SK-N-SH (cell line): Measurements from ENCODE around the gene TMSB15A. TPM values are rescaled to one million over a fixed set of nuclear protein-coding genes. Genes with fewer than 3 reads are reported as not detected.
"Not testable (repeated sequence)": the region's sequence is repeated elsewhere in the genome, so short reads cannot be mapped to it uniquely, and the experiment has no call there.

ENCODE experiments used
- CTCF ChIA-PET: fragments of 300-600, 350-600 bp; formaldehyde crosslinking; extraction: SDS; loops from one replicate; lab custom pipeline; 2021; lab: Yijun Ruan, JAX
- POLR2A ChIA-PET: fragments of 350-600 bp; sonication (Branson Sonifier 250); formaldehyde crosslinking; extraction: SDS; loops from one replicate; lab custom pipeline; 2020; ENCODE audit warnings: antibody characterized with exemption, inconsistent platforms; lab: Yijun Ruan, JAX
- DNase-seq: peaks from one replicate; pipeline ENCODE4 v3.0.0; 2012
- H2AFZ ChIP-seq: fragments of 200-600 bp; sonication (generic); 2 replicates; pipeline ENCODE4 v1.8.1; 2016; ENCODE audit warnings: antibody characterized with exemption, mild to moderate bottlenecking, low read depth
- H3F3A ChIP-seq: fragments of 200-600 bp; sonication (generic); replicated peaks from 2 replicates; pipeline ENCODE3; 2016; ENCODE audit warnings: antibody characterized with exemption, mild to moderate bottlenecking; ENCODE audit not compliant: insufficient read depth
- H3K27ac ChIP-seq, 2 experiments: fragments of 200-500 bp in 1 of 2; fragments of 200-600 bp in 1 of 2; sonication (Bioruptor generic) in 1 of 2; sonication (generic), shearing (Covaris generic) in 1 of 2; 2 replicates each; pipeline versions ENCODE4 v1.5.1 to v1.6.1; 2014 to 2016; ENCODE audit warnings: low read depth in 2 of 2, inconsistent platforms in 1 of 2, low read length in 1 of 2, mild to moderate bottlenecking in 1 of 2, mixed read lengths in 1 of 2
- H3K27me3 ChIP-seq: fragments of 200-600 bp; sonication (generic), shearing (Covaris generic); 2 replicates; pipeline ENCODE4 v1.6.1; 2016; ENCODE audit warnings: mixed run types; ENCODE audit not compliant: insufficient read depth
- H3K36me3 ChIP-seq, 2 experiments: fragments of 200-500 bp in 1 of 2; fragments of 200-600 bp in 1 of 2; sonication (Bioruptor generic) in 1 of 2; sonication (generic) in 1 of 2; replicated peaks in 1 of 2; 2 replicates each; pipeline versions ENCODE3 to v1.5.1; 2014 to 2016; ENCODE audit warnings: low read length in 1 of 2, mild to moderate bottlenecking in 1 of 2; ENCODE audit not compliant: insufficient read depth in 2 of 2, control insufficient read depth in 1 of 2
- H3K4me1 ChIP-seq, 2 experiments: fragments of 200-500 bp in 1 of 2; fragments of 200-600 bp in 1 of 2; sonication (Bioruptor generic) in 1 of 2; sonication (generic), shearing (Covaris generic) in 1 of 2; 2 replicates each; pipeline versions ENCODE4 v1.5.1 to v1.6.1; 2014 to 2016; ENCODE audit warnings: low read depth in 1 of 2, low read length in 1 of 2, mixed run types in 1 of 2; ENCODE audit not compliant: insufficient read depth in 2 of 2, control insufficient read depth in 1 of 2
- H3K4me2 ChIP-seq: fragments of 200-600 bp; sonication (generic), shearing (Covaris generic); 2 replicates; pipeline ENCODE4 v1.6.1; 2017; ENCODE audit warnings: mixed run types
- H3K4me3 ChIP-seq, 2 experiments: fragments of 200-500 bp in 1 of 2; fragments of 200-600 bp in 1 of 2; sonication (Bioruptor generic) in 1 of 2; sonication (generic), shearing (Covaris generic) in 1 of 2; 2 replicates each; pipeline versions ENCODE4 v1.5.1 to v1.8.1; 2014 to 2016; ENCODE audit warnings: low read depth in 2 of 2, inconsistent platforms in 1 of 2, low read length in 1 of 2, mild to moderate bottlenecking in 1 of 2, mixed read lengths in 1 of 2, moderate library complexity in 1 of 2
- H3K79me2 ChIP-seq: fragments of 200-600 bp; sonication (generic); 2 replicates; pipeline ENCODE4 v1.8.1; 2017; ENCODE audit warnings: mild to moderate bottlenecking; ENCODE audit not compliant: insufficient read depth
- H3K9ac ChIP-seq: fragments of 200-600 bp; sonication (generic); 2 replicates; pipeline ENCODE4 v1.6.1; 2017; ENCODE audit warnings: mixed run types
- H3K9me2 ChIP-seq: fragments of 200-600 bp; sonication (generic); 2 replicates; pipeline ENCODE4 v1.6.1; 2017; ENCODE audit warnings: mixed run types
- H3K9me3 ChIP-seq: fragments of 200-600 bp; sonication (generic); 2 replicates; pipeline ENCODE4 v1.6.1; 2017; ENCODE audit warnings: mixed run types, mild to moderate bottlenecking, moderate library complexity
- H4K20me1 ChIP-seq: fragments of 200-600 bp; sonication (generic); 2 replicates; pipeline ENCODE4 v1.6.1; 2017; ENCODE audit warnings: mild to moderate bottlenecking, mixed run types; ENCODE audit not compliant: insufficient read depth
- WGBS: methylation state at CpG from one replicate; pipeline ENCODE4 v1.1.6; 2017; ENCODE audit warnings: low lambda C conversion rate; 5-methylcytosine and 5-hydroxymethylcytosine counted together
- polyA plus RNA-seq, 3 experiments: library from polyadenylated mRNA; depleted of rRNA; stranded (reverse); fragments of >200 nt; gene quantifications; 2 replicates each; pipeline ENCODE4 v1.2.3, GENCODE V29; 2012

The TMSB15A gene
- polyA plus RNA-seq, 1 of the 3 experiments (the other 2 are of a cell fraction): 16.6 TPM

DNA sequence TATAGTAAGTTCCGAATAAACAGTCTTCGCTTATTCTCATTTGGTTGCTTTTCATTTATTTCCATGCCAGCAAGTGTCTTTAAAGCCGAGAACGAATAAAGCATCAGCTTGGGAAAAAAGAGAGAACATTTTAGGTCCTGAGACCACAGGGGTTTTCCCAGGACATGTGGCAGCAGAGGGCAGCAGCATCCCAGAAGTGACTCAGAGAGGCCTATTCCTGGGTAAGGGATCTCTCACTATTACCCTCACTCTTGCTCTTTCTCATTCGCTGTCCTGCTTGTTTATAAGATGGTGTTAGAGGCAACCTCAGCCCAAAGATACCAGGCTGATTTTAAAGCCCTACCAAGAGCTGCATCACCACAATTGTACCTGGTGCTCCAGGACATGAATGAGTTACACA lies 37.8 kb downstream of the TMSB15A start:
- H3K9ac ChIP-seq, H3K9me3 ChIP-seq, H3K27ac ChIP-seq, H4K20me1 ChIP-seq, H3F3A ChIP-seq, POLR2A ChIA-PET, H3K9me2 ChIP-seq, CTCF ChIA-PET, H3K4me3 ChIP-seq, DNase-seq, H3K4me2 ChIP-seq, H3K36me3 ChIP-seq, H2AFZ ChIP-seq, H3K27me3 ChIP-seq, H3K4me1 ChIP-seq, H3K79me2 ChIP-seq: not testable (repeated sequence)
- WGBS: 20% methylated on average over 2 of the region's 5 CpGs

DNA sequence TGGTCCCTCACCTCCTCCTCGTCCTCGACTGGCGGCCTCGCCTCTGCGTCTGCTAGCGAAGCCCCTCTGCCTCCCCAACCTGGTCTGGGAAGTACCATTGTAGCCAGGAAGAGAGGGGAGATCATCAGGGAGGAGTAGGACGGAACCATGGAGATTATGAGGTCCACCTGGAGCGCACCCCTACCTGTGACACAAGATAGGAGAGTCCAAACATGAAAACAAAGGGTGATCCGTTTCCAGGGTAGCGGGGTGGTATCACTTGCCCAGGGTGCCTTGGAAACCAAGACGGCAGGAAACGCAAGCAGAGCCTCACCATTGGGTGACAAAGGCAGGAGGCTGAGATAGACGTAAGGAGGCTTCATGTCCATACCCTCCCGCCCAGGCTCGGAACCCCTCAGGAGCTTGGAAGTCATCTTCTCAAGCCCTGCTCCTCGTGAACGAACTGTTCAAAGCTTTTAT lies 44.7 kb downstream of the TMSB15A start, which contains the start of gene TCP11X2:
Gene TCP11X2, minus strand, starts transcription at position 51 of the 459 bp plus-strand sequence.
- H3K27ac ChIP-seq, H3K4me3 ChIP-seq, H3K9ac ChIP-seq, DNase-seq, H3K79me2 ChIP-seq, H3K36me3 ChIP-seq, CTCF ChIA-PET, H3K4me1 ChIP-seq, POLR2A ChIA-PET, H3K4me2 ChIP-seq, H2AFZ ChIP-seq, H3K9me2 ChIP-seq, H3K27me3 ChIP-seq, H3F3A ChIP-seq, H4K20me1 ChIP-seq, H3K9me3 ChIP-seq: not testable (repeated sequence)
- WGBS: 26% methylated on average over 7 of the region's 17 CpGs

DNA sequence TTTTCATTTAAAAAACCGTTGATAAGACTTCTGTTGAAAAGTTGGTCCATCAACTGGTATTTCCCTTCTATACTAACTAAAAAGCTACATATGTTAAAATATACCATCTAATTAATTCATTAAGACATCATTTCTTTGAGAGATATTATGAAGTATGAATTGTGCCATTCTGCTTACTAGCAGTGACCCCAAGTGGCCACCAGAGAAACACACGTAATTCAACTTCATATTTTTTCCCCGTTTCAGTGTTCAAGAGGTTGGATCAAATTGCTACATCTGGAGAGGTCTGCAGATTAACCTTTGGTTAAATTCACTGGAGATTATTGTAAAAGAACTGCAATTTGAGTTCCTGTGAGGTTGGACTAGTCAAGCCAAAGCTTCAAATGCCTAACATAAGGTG lies 46.3 kb downstream of the TMSB15A start:
- CTCF ChIA-PET, H3K36me3 ChIP-seq, H3K4me3 ChIP-seq, H3K4me1 ChIP-seq, H2AFZ ChIP-seq, H3K79me2 ChIP-seq, DNase-seq, H3K9me3 ChIP-seq, H4K20me1 ChIP-seq, POLR2A ChIA-PET, H3K9ac ChIP-seq, H3K27ac ChIP-seq, H3K4me2 ChIP-seq, H3K27me3 ChIP-seq, H3F3A ChIP-seq, H3K9me2 ChIP-seq: not testable (repeated sequence)
- no CpG with 5 or more reads among the region's 3 CpGs for WGBS

Other genes starting within 250 kb of the TMSB15A start
- gene NXF2B, start 76.7 kb downstream of the TMSB15A start, polyA plus RNA-seq (2012; rRNA removed): not detected in 2 replicates
- gene TCP11X2, start 44.9 kb downstream of the TMSB15A start, polyA plus RNA-seq (2012; rRNA removed): not detected in 2 replicates
- 9.6 and 14.0 TPM in 2 replicates for gene ARMCX5, start 82.8 kb upstream of the TMSB15A start, polyA plus RNA-seq (2012; rRNA removed)
- gene GPRASP1, start 134.7 kb upstream of the TMSB15A start, polyA plus RNA-seq (2012; rRNA removed): 2.7 and 3.2 TPM in 2 replicates
- 12.3 TPM in 2 replicates for gene GPRASP2, start 195.7 kb upstream of the TMSB15A start, polyA plus RNA-seq (2012; rRNA removed)
- 2.5 and 3.2 TPM in 2 replicates for gene GPRASP3, start 204.0 kb upstream of the TMSB15A start, polyA plus RNA-seq (2012; rRNA removed)